K562 (cell line): Measurements from ENCODE around the gene UBE2R2. TPM values are rescaled to one million over a fixed set of nuclear protein-coding genes. Genes with fewer than 3 reads are reported as not detected.

Experiments
- ATAC-seq: fragments of 200-7000 bp; cut with Tn5 transposase; 3 replicates; pipeline ENCODE4 v1.9.1; 2020; ENCODE audit warnings: moderate library complexity
- BruUV-seq: library from RNA; stranded (reverse); fragments of 400-500 nt; replicated peaks from 2 replicates; lab custom pipeline; 2021; lab: Mats Ljungman, UMichigan
- CTCF ChIA-PET: fragments of 300-600 bp; formaldehyde crosslinking; extraction: SDS; loops from one replicate; lab custom pipeline; 2021; ENCODE audit warnings: low intra/inter-chr PET ratio; lab: Yijun Ruan, JAX
- POLR2A ChIA-PET: fragments of 300-600, 350-650 bp; sonication (Branson Sonifier 250); formaldehyde crosslinking; extraction: SDS; loops from one replicate; lab custom pipeline; 2021; ENCODE audit warnings: antibody characterized with exemption, inconsistent platforms; lab: Yijun Ruan, JAX
- DNase-seq, 4 experiments: peaks; one replicate each; pipeline versions ENCODE4 v3.0.0 to v3.0.0-alpha.2; 2011 to 2018; ENCODE audit warnings: low spot score in 3 of 4, mixed read lengths in 3 of 4; ENCODE audit errors: extremely low read depth in 1 of 4
- FAIRE-seq: peaks from 2 replicates; lab custom pipeline; 2011; peaks lifted over from hg19 to GRCh38; lab: Jason Lieb, UNC
- H2AFZ ChIP-seq: 2 replicates; pipeline ENCODE4 v1.6.0; 2011; ENCODE audit warnings: low read depth, low read length, control low read depth, inconsistent platforms
- H3K27ac ChIP-seq: fragments of 200-600 bp; 3 replicates; pipeline ENCODE4 v1.8.0; 2011; ENCODE audit warnings: low read depth, mild to moderate bottlenecking, control low read depth, inconsistent platforms, low read length, moderate library complexity, mixed read lengths; ENCODE audit errors: extremely low read depth
- H3K27me3 ChIP-seq, 2 experiments: fragments of 300-600 bp in 1 of 2; 2 replicates in 1 of 2; 3 replicates in 1 of 2; pipeline versions ENCODE4 v1.6.0 to v1.8.0; 2011; ENCODE audit warnings: inconsistent platforms in 2 of 2, low read length in 2 of 2, mild to moderate bottlenecking in 1 of 2, mixed read lengths in 1 of 2, moderate library complexity in 1 of 2; ENCODE audit not compliant: control insufficient read depth in 2 of 2, insufficient read depth in 2 of 2
- H3K36me3 ChIP-seq: fragments of 300-600 bp; 3 replicates; pipeline ENCODE4 v1.8.0; 2011; ENCODE audit warnings: mild to moderate bottlenecking, low read length, inconsistent platforms; ENCODE audit not compliant: control insufficient read depth, insufficient read depth
- H3K4me1 ChIP-seq, 2 experiments: fragments of 200-600 bp in 1 of 2; replicated peaks in 1 of 2; 2 replicates in 1 of 2; 3 replicates in 1 of 2; pipeline versions ENCODE4 v1.5.1 to v1.8.0; 2011; ENCODE audit warnings: inconsistent platforms in 2 of 2, low read length in 2 of 2, mild to moderate bottlenecking in 1 of 2, mixed read lengths in 1 of 2, moderate library complexity in 1 of 2; ENCODE audit not compliant: control insufficient read depth in 2 of 2, insufficient read depth in 2 of 2
- H3K4me2 ChIP-seq: 2 replicates; pipeline ENCODE4 v1.6.1; 2011; ENCODE audit warnings: low read length, control low read depth, inconsistent platforms, mixed read lengths; ENCODE audit not compliant: insufficient read depth
- H3K4me3 ChIP-seq: fragments of 200-600 bp; sonication (generic), shearing (Covaris generic); 2 replicates; pipeline ENCODE4 v1.5.1; 2016; ENCODE audit warnings: control low read depth, inconsistent platforms
- H3K79me2 ChIP-seq: fragments of 200-600 bp; 3 replicates; pipeline ENCODE4 v1.8.0; 2011; ENCODE audit warnings: low read length, inconsistent platforms; ENCODE audit not compliant: control insufficient read depth, insufficient read depth
- H3K9ac ChIP-seq, 2 experiments: 2 replicates each; pipeline versions ENCODE4 v1.6.0 to v1.6.1; 2011; ENCODE audit warnings: low read depth in 2 of 2, low read length in 2 of 2, control low read depth in 1 of 2, inconsistent platforms in 1 of 2, mild to moderate bottlenecking in 1 of 2, mixed read lengths in 1 of 2; ENCODE audit not compliant: insufficient read depth in 1 of 2
- H3K9me1 ChIP-seq: one replicate; pipeline ENCODE4 v1.6.0; 2011; ENCODE audit warnings: inconsistent platforms, mild to moderate bottlenecking, low read length, moderate library complexity; ENCODE audit not compliant: control insufficient read depth, insufficient read depth
- H3K9me3 ChIP-seq: replicated peaks from 2 replicates; pipeline ENCODE4 v1.5.1; 2011; ENCODE audit warnings: low read depth, low read length, inconsistent platforms; ENCODE audit not compliant: control insufficient read depth, insufficient read depth
- H4K20me1 ChIP-seq: replicated peaks from 2 replicates; pipeline ENCODE4 v1.6.1; 2011; ENCODE audit warnings: low read length, inconsistent platforms, mixed read lengths; ENCODE audit not compliant: control insufficient read depth, insufficient read depth
- C11orf30 ChIP-seq: fragments of 450-650 bp; IDR thresholded peaks from 2 replicates; pipeline ENCODE4 v1.6.1; 2016; ENCODE audit warnings: low read depth, mild to moderate bottlenecking
- GTF2A2 ChIP-seq: IDR thresholded peaks from 2 replicates; pipeline ENCODE4 v1.6.1; 2016; ENCODE audit warnings: mild to moderate bottlenecking, missing genetic modification characterization, missing compliant biosample characterization
- MAFF ChIP-seq: IDR thresholded peaks from 2 replicates; pipeline ENCODE4 v1.6.1; 2012; ENCODE audit warnings: low read length, improper control_type of control experiment
- MAFG ChIP-seq: fragments of 450-650 bp; conservative IDR thresholded peaks from 2 replicates; pipeline ENCODE4 v1.6.1; 2016; ENCODE audit warnings: missing genetic modification characterization, missing compliant biosample characterization
- MAFK ChIP-seq: IDR thresholded peaks from 2 replicates; pipeline ENCODE4 v1.6.1; 2011; ENCODE audit warnings: low read length, improper control_type of control experiment
- NFIC ChIP-seq: fragments of 450-650 bp; IDR thresholded peaks from 2 replicates; pipeline ENCODE4 v1.6.1; 2017; ENCODE audit warnings: mild to moderate bottlenecking, inconsistent platforms
- ZFX ChIP-seq: sonication (generic); formaldehyde crosslinking; IDR thresholded peaks from 2 replicates; pipeline ENCODE4 v1.8.0; 2022; ENCODE audit warnings: mild to moderate bottlenecking, missing genetic modification reagents, moderate library complexity
- ZNF316 ChIP-seq: fragments of 450-650 bp; IDR thresholded peaks from 2 replicates; pipeline ENCODE4 v1.6.1; 2016
- WGBS: fragments of 100-300 bp; shearing (Covaris generic); methylation state at CpG from one replicate; pipeline ENCODE4 v1.1.6; 2016; ENCODE audit warnings: low coverage, mixed read lengths; ENCODE audit not compliant: insufficient coverage; ENCODE audit errors: missing lambda C conversion rate; 5-methylcytosine and 5-hydroxymethylcytosine counted together
- in situ Hi-C: fragments of 300-500 bp; cut with MboI; formaldehyde crosslinking; loops from 4 replicates; pipeline ENCODE4 v1.15.0; 2018; ENCODE audit warnings: inconsistent platforms, mixed read lengths
- intact Hi-C: fragments of 100-400 bp; cut with micrococcal nuclease; formaldehyde crosslinking; loops from 2 replicates; pipeline ENCODE4 v1.14.2; 2022
- polyA plus RNA-seq, 8 experiments: library from polyadenylated mRNA; depleted of rRNA in 4 of 8; stranded (reverse) in 5 of 8; unstranded in 3 of 8; fragments of >200 nt; fragmentation: Nextera tagmentation in 2 of 8; fragmentation: Illumina TruSeq in 1 of 8; extraction: Ambion mirVana in 2 of 8; extraction: Trizol in 1 of 8; gene quantifications; 2 replicates each; pipeline versions ENCODE4 v1.2.1 to v1.2.3, GENCODE V29; 2011 to 2014; ENCODE audit warnings: inconsistent platforms in 1 of 8, missing spikeins in 1 of 8
- total RNA-seq, 7 experiments: library from RNA; depleted of rRNA in 6 of 7; stranded (reverse); fragments of >200 nt in 6 of 7; fragmentation: Illumina TruSeq in 2 of 7; extraction: Trizol in 2 of 7; gene quantifications; 2 replicates each; pipeline versions ENCODE4 v1.2.1 to v1.2.3, GENCODE V29; 2011 to 2021; ENCODE audit warnings: low replicate concordance in 1 of 7
- TF ChIP-seq, protein P1 (sequence below): sonication (generic); formaldehyde crosslinking; IDR thresholded peaks from 2 replicates; pipeline ENCODE4 v1.8.1; 2022; ENCODE audit warnings: missing genetic modification reagents
- TF ChIP-seq, protein P2 (sequence below): fragments of 250-450 bp; sonication (Bioruptor Pico); IDR thresholded peaks from 2 replicates; pipeline ENCODE4 v1.9.0; 2021; ENCODE audit warnings: mild to moderate bottlenecking, inconsistent platforms
- TF ChIP-seq, protein P3 (sequence below): fragments of 250-450 bp; sonication (Bioruptor Pico); IDR thresholded peaks from 2 replicates; pipeline ENCODE4 v1.6.1; 2021; ENCODE audit warnings: mild to moderate bottlenecking

The UBE2R2 gene
- total and polyA plus RNA-seq, 9 of the 15 experiments (the other 6 are each of a cell fraction or from before 2014, with no cell fraction given), result 7.8 to 26.2 (median 11.8) TPM

DNA sequence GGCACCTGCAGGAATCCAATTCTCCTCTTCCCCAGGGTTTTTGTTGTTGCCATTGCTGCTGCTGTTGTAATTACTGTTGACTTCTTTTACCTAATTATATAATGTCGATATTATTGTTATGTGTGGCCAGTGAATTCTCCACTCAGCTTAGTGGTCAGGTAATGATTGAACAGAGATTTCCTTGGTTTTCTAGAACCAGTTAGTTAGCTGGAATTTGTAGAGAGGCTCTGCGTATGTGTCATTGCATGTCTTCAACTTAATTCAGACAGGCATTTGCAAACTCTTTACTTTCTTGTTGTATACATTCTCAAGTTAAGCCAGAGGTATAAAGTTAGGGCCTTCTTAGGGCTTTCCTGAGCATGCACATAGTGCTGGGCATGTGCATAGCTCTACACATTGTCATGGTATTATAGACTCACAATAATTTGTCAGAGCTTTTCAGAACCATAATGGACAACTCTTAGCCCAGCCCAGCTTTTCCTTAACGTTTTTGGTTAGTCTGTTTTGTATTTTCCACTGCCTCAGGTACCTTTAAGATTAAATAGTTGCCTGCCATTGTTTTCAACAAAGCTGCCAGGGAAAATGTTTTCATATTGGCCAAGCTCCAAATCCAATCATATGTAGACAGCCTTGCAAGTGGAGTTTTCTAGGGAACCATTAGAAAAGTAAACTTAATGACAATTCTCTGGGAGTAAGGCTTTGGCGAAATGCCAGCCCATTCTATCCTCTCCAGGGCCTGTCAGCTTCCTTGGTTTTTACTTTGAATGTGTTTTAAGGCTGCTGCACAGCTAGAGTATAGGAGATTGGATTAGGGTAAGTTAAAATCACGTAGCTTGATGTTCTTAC, 68.1 kb downstream of the UBE2R2 start:
- in situ Hi-C loops (no loop called here), intact Hi-C loops (no loop called here)
- Histone ChIP-seq H3K27me3 (no peaks in the 10 kb centered on the region), H4K20me1 (no peaks in the 10 kb centered on the region; the same call in 1 of the 2 replicates), H3K9ac (no peak overlapping the region), H3K4me2 (no peak overlapping the region), H3K9me1 (no peaks in the 10 kb centered on the region), H3K36me3 (peaks cover 7% of the 10 kb centered on the region; the same call in 1 of the 3 replicates), H3K4me1 (peaks cover 0 to 15% of the 10 kb centered on the region in 2 experiments; a peak in 4 of 5 replicates), H3K9me3 (no peaks in the 10 kb centered on the region), H3K4me3 (no peak overlapping the region), H3K79me2 (peaks cover 62% of the 10 kb centered on the region), H3K27ac (no peak overlapping the region), H2AFZ (no peak overlapping the region)
- TF ChIP-seq GTF2A2 (tag), result no peak
- peak; percentile 76 for TF ChIP-seq NFIC
- DNase-seq (peak in 1 of 4 experiments; percentile 11), FAIRE-seq (no peak), ATAC-seq (no peak)
- WGBS, result 60% methylated on average over 5 of the region's 5 CpGs
- CTCF ChIA-PET, result no interaction called here
- POLR2A ChIA-PET, result interaction anchor here (0.6 to 1.3 kb wide), 2 partner anchors 10 to 86 kb away, joined by 3 read pairs; no protein-coding TSS in a partner anchor
- BruUV-seq, result no TSS peak

- TF ChIP-seq ZFX (CRISPR knock-in tag) (no peak), MAFF (peak; percentile 91), MAFK (peak; percentile 92), ZNF316 (peak; percentile 96), MAFG (tag) (peak; percentile 79), C11orf30 (peak; percentile 89)
- TF ChIP-seq, protein P1, sequence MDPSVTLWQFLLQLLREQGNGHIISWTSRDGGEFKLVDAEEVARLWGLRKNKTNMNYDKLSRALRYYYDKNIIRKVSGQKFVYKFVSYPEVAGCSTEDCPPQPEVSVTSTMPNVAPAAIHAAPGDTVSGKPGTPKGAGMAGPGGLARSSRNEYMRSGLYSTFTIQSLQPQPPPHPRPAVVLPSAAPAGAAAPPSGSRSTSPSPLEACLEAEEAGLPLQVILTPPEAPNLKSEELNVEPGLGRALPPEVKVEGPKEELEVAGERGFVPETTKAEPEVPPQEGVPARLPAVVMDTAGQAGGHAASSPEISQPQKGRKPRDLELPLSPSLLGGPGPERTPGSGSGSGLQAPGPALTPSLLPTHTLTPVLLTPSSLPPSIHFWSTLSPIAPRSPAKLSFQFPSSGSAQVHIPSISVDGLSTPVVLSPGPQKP, result no peak
- TF ChIP-seq, protein P2, sequence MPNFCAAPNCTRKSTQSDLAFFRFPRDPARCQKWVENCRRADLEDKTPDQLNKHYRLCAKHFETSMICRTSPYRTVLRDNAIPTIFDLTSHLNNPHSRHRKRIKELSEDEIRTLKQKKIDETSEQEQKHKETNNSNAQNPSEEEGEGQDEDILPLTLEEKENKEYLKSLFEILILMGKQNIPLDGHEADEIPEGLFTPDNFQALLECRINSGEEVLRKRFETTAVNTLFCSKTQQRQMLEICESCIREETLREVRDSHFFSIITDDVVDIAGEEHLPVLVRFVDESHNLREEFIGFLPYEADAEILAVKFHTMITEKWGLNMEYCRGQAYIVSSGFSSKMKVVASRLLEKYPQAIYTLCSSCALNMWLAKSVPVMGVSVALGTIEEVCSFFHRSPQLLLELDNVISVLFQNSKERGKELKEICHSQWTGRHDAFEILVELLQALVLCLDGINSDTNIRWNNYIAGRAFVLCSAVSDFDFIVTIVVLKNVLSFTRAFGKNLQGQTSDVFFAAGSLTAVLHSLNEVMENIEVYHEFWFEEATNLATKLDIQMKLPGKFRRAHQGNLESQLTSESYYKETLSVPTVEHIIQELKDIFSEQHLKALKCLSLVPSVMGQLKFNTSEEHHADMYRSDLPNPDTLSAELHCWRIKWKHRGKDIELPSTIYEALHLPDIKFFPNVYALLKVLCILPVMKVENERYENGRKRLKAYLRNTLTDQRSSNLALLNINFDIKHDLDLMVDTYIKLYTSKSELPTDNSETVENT (CRISPR knock-in tag), result no peak
- TF ChIP-seq, protein P3, sequence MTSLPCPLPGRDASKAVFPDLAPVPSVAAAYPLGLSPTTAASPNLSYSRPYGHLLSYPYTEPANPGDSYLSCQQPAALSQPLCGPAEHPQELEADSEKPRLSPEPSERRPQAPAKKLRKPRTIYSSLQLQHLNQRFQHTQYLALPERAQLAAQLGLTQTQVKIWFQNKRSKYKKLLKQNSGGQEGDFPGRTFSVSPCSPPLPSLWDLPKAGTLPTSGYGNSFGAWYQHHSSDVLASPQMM (CRISPR knock-in tag), result no peak
- Histone ChIP-seq H2AFZ (no peak overlapping the region), H3K27me3 (no peaks in the 10 kb centered on the region), H3K9me1 (no peaks in the 10 kb centered on the region), H3K79me2 (peaks cover 54% of the 10 kb centered on the region), H4K20me1 (no peaks in the 10 kb centered on the region), H3K9ac (no peak overlapping the region), H3K4me2 (no peak overlapping the region), H3K27ac (no peak overlapping the region), H3K36me3 (peaks cover 7% of the 10 kb centered on the region; the same call in 1 of the 3 replicates), H3K4me1 (peaks cover 0 to 6% of the 10 kb centered on the region in 2 experiments; a peak in 4 of 5 replicates), H3K9me3 (no peaks in the 10 kb centered on the region), H3K4me3 (no peak overlapping the region)
- no TSS peak for BruUV-seq
- FAIRE-seq (no peak), ATAC-seq (no peak), DNase-seq (no peak)
- ChIA-PET POLR2A (interaction anchor here (0.6 to 1.3 kb wide), 2 partner anchors 11 to 87 kb away, joined by 3 read pairs; no protein-coding TSS in a partner anchor), CTCF (no interaction called here)
- 83% methylated on average over 2 of the region's 2 CpGs for WGBS
- in situ Hi-C loops (no loop called here), intact Hi-C loops (no loop called here)
Observed at GRCh38 chr9:33885948-33886347, 69.0 kb downstream of the UBE2R2 start.
